MM.1S (cell line): ENCODE results near the gene NCLN.

Experiments used
- EZH2 ChIP-seq: fragments of 300-600 bp; sonication (generic); optimal IDR thresholded peaks from 2 replicates; pipeline ENCODE3; 2017; ENCODE audit warnings: low read depth, mild to moderate bottlenecking, antibody characterized with exemption, low read length, mixed read lengths
- EZH2phosphoT487 ChIP-seq: fragments of 300-600 bp; sonication (generic); IDR thresholded peaks from 2 replicates; pipeline ENCODE4 v1.6.1; 2018; ENCODE audit warnings: antibody characterized with exemption, low read length
- TF ChIP-seq, protein P1 (sequence below): fragments of 300-600 bp; sonication (generic); IDR thresholded peaks from 2 replicates; pipeline ENCODE4 v1.5.1; 2016; ENCODE audit warnings: antibody characterized with exemption, low read length, mixed read lengths

DNA sequence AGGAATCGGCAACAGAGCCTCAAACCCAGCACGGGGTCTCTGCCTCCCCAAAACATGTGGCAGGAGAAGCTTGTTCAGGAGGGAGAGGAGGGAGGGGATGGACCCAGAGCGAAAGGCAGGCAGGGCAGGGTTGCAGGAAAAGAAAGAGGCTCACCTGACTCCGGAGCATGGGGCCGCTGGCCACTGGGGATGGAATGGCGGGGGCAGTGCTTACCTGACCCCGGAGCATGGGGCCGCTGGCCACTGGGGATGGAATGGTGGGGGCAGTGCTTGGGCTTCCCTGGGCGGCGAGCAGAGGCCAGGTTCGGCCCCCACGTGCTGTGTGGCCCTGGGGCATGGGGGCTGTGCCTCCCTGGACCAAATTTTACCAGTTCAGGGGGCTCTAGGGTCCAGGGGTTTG, 25.5 kb downstream of the NCLN start:
- TF ChIP-seq, protein P1, sequence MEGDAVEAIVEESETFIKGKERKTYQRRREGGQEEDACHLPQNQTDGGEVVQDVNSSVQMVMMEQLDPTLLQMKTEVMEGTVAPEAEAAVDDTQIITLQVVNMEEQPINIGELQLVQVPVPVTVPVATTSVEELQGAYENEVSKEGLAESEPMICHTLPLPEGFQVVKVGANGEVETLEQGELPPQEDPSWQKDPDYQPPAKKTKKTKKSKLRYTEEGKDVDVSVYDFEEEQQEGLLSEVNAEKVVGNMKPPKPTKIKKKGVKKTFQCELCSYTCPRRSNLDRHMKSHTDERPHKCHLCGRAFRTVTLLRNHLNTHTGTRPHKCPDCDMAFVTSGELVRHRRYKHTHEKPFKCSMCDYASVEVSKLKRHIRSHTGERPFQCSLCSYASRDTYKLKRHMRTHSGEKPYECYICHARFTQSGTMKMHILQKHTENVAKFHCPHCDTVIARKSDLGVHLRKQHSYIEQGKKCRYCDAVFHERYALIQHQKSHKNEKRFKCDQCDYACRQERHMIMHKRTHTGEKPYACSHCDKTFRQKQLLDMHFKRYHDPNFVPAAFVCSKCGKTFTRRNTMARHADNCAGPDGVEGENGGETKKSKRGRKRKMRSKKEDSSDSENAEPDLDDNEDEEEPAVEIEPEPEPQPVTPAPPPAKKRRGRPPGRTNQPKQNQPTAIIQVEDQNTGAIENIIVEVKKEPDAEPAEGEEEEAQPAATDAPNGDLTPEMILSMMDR, result no peak
- no peak for TF ChIP-seq EZH2
- no peak for TF ChIP-seq EZH2phosphoT487
